Measurements from ENCODE around the gene FRMPD4.

FRMPD4 gene

DNA sequence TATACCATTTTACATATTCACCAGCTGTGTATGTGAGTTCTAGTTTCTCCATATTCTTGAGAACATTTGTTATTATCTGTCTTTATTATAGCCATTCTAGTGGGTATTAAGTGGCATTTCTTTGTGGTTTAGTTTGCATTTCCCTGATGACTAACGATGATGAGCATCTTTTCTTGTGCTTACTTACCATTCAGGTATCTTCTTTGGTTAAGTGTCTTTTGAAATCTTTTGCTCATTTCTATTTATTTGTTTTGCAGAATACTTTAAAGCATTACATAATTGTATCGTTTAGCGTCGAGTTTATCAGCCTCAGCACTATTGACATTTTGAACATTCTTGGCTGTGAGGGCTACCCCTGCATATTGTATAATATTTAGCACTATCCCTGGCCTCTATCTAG is 85.4 kb downstream of the FRMPD4 start:
- DNase-seq, result no peak

GRCh38 chrX:12225107-12225506 is 86.8 kb downstream of the FRMPD4 start:
- no peak for DNase-seq

DNA sequence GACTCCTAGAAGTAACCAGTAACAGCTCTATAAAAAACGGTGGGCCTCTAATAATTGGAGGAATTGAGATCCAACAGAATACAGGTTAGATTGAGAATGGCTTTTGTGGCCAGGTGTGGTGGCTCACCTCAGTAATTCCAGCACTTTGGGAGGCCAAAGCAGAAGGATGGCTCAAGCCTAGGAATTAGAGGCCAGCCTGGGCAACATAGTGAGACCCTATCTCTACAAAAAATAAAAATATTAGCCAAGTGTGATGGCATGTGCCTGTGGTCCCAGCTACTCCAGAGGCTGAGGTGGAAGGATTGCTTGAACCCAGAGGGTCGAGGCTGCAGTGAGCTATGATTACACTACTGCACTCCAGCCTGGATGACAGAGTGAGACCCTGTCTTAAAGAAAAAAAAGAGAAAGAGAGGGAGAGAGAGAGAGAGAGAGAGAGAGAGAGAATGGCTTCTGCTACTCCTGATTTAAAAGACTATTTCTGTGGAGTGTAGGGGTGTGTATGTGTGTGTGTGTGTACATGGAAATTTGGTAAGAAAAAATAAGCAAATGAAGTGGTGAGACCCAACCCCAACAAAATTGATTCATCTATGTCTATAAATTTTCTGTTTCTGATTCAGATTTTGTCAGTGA is 89.3 kb downstream of the FRMPD4 start:
- DNase-seq, result no peak

DNA sequence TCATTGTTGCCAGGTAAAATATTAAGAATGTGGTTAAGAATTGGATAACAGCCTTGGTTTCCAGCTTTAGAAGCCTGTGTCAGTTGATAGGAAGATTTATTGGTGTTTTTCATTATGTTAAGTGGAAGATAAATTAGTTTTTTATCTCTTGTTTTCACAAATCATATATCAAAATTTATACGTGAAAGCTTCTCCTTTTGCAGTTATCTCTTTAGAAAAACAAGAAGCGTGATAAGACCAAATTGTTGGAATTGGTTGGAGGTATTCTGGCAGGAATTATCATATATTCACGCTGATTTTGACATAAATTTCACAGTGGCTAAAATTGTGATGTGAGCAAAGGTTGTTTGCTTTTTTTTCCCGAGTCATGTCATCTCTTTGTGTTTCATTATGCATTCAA is 90.6 kb downstream of the FRMPD4 start:
- DNase-seq, result no peak

- DNase-seq, result no peak
Measured at GRCh38 chrX:12229986-12230385, 91.7 kb downstream of the FRMPD4 start.

GRCh38 chrX:12234534-12235329 is 96.5 kb downstream of the FRMPD4 start:
- no peak for DNase-seq

DNA sequence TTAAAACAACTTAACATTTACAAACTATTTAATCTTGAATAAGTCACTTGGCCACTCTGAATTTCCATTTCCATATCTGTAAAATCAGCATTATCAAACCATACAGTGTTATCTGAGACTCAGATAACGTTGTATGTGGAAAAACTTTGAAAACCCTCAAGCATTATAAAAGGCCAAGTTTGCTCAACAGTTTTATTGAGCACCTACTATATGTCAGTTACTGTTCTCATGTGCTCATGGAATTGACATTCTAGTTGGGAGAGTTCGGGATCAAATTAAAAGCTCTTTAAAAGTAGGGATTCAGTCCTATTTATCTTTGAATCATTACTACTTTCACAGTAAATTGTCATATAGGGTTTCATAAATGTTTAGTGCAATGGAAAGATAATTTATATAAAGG is 97.9 kb downstream of the FRMPD4 start:
- no peak for DNase-seq

GRCh38 chrX:12237131-12237530 is 98.9 kb downstream of the FRMPD4 start:
- DNase-seq, result no peak

DNA sequence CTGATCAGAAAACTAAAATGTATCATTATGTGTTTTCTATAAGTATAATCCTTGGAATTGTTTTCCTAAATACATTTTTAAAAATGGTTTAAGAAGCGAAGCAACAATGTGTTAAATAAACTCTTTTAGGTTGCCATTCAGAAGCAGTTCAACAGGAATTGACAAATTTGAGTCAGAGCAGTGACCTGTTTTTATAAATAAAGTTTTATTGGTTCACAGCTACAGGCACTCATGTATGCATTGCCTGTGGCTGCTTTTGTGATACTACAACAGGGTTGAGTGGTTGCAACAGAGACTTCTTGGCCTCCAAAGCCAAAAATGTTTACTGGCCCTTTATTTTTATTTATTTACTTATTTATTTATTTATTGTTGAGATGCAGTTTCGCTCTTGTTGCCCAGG is 99.5 kb downstream of the FRMPD4 start:
- DNase-seq, result no peak

DNA sequence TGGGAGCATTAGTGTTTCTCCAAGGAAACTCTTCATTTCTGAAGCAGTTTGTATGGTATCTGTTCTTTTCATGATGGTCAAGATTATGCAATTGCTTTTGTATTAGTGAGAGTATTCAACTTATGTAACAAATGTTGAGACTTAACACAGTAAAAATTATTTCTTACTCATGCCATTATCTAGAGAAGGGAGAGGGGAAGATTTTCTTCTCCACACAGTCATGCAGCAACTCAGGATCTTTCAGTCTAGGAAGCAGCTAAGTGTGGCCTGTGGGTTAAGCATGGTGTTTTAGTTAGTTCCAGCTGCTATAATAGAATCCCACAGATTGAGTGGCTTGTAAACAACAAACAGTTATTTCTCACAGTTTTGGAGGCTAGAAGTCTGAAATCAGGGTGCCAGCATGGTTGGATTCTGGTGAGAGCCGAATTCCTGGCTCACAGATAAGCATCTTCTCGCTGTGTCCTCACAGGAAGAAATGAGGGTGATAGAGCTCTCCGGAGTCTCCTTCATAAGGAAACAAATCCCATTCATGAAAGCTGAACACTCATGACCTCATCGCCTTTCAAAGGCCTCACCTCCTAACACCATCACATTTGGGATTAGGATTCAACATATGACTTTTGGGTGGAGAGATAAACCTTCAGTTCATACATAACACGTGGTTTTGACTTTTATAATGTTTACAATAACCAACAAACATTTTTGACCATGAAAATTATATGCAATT is 101.2 kb downstream of the FRMPD4 start:
- no peak for DNase-seq

DNA sequence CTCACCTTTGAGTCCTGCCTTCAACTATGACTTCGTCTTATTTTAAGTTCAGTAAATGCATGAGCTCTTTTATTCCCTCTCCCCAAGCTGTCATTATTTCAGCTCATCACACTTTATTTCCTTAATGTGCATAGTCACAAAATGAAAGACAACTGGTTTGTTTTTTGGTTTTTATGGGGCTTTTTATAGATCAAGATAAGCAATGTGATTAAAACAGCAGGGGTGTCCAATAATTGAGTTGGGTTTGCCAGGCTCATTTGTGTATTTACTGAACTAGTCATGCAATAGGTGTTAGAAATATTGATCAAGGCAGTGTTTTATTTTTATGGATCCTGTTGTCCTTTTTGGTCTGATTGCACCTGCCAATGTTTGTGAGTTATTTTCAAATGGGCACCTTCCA is 102.2 kb downstream of the FRMPD4 start:
- no peak for DNase-seq

DNA sequence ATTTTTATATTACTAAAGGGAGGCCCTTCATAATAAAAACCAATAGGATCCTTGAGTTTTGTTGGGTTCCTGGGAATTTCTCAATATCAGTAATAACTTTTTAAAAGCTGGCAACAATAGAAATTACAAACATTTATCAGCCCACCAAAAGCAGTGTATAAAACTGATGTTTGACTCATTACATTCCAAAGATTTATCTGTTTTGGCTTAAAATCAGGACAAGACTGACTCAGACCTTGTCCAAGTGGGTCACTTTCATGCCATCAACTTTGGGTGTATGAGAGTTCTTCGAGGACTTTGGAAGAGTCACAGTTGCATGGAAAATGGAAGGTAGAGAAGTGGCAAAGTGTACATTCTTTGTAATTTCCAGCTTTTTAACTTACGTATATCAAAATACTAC is 102.8 kb downstream of the FRMPD4 start:
- no peak for DNase-seq

DNA sequence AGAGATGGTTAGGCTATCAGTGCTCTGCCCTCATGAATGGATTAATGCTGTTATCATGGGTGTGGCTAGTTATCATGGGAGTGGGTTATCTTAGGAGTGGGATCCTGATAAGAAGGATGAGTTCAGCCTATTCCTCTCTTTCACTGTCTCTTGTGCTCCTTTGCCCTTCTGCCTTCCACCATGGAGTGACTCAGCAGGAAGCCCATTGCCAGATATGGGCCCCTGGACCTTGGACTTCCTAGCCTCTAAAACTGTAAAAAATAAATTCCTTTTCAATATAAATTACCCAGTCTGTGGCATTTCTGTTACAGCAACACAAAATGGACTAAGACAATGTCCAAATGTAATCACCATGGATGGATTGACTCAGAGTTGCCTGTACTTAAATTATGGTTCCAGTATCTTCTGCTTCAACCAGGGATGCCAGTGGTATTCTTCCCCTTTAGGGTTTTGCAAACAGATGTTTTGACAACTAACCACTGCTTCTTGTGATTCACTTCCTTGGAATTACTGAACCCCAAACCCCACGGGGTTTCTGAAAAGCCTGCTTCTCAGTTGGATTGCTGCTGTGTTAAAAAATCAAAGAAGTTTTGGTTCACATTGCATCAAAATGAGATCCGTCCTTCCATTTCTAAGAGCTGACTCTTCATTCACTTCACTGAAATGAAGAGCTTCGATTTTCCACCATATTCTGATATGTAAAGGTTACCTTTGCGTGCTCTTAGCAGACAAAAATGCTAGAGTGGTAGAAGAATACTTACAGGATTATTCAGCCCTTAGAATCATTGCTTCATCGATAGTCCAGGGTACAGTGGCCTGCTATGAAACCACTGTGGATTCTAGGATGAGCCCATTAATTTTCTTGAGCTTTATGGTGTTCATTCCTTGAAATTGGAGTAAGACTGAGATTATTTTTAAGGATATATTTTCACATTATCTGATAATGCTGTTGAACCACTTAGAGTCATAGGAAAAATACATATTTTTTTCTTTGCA is 107.7 kb downstream of the FRMPD4 start:
- no peak for DNase-seq

DNA sequence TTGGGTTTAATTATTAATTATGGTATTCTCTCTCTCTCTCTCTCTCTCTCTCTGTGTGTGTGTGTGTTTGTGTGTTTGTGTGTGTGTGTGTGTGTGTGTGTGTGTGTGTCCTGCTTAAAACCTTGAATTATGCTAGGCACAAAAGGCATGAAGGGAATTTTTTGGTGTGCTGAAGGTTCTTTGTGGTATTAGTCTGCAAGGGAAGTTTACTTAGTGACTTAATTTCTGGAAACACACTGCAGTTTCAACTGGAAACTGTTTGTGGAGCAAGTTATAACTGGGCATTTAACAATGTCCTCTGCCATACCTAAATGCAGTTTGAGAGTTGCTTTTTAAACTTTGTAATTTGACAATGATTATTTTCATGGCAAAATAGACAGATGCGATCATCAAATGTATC is 111.7 kb downstream of the FRMPD4 start:
- DNase-seq, result no peak

- no peak for DNase-seq
Measured at GRCh38 chrX:12263211-12263610, 124.9 kb downstream of the FRMPD4 start.

- no peak for DNase-seq
Measured at GRCh38 chrX:12269484-12269883, 131.2 kb downstream of the FRMPD4 start.

DNA sequence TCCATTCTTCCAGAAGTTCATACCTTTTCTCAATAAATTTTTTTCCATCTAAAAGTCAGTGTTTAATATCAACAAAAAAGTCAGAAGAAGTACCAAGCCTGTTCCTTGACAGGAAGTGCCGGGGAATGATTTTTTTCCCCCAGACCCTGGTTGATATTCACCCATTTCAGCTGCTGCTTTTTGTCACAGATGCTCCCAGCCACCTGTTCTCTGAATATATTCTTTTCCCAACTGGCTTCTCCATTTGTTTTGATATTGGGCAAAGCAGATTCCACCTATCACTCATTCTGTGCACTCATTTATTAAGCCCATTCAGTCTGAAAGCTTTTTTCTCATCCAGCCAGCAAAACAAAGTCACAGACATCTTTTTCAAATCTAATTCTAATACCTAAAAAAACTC is 139.9 kb downstream of the FRMPD4 start:
- DNase-seq, result no peak

GRCh38 chrX:12282991-12283390 is 144.7 kb downstream of the FRMPD4 start:
- DNase-seq, result no peak

DNA sequence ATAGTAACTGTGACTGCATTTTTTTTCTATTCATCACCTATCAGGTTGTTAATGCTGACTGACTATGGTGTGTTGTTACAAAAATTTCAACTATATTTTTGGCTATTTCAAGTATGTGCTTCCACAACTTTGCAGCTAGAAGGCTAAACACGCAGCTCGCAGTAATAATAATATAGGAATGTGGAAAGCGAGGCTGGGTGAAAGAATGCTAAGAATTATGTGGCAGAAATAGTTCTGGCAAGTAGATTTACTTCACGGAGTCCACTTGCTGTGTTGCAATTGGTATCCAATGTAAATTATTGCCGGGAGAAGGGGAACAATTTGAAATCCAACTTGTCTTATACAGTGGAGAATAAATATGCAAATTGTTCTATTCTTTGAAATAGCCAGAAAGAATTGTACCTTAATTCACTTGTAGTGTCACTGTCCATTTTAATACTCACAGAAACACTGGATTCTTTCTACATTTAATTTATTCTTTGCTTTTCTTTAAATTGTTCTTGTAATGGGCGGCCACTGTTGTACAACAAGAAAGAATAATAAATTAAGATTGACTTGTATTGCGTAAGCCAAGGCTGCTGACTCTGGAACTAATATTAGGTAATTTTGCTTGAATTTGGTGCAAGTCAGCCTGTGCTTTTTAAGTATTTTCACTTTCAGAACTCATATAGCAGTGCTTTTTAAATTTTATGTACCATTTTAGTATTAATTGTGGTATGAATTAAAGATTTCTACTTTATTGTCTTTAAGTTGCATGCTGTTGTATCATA is 154.9 kb downstream of the FRMPD4 start:
- DNase-seq, result no peak

GRCh38 chrX:12297353-12297752 is 159.1 kb downstream of the FRMPD4 start:
- DNase-seq, result no peak

GRCh38 chrX:12301288-12301687 is 163.0 kb downstream of the FRMPD4 start:
- no peak for DNase-seq

- DNase-seq, result no peak
Measured at GRCh38 chrX:12304261-12304660, 166.0 kb downstream of the FRMPD4 start.
